NCI-H526 (cell line): ENCODE measurements around the gene HABP2.
A peak's percentile ranks its signal among the peaks of the same experiment; 100 is the strongest.

ENCODE experiments used
- DNase-seq, 2 experiments: peaks; one replicate each; lab custom pipeline; 2025; lab: John Stamatoyannopoulos, UW

The HABP2 gene

DNA sequence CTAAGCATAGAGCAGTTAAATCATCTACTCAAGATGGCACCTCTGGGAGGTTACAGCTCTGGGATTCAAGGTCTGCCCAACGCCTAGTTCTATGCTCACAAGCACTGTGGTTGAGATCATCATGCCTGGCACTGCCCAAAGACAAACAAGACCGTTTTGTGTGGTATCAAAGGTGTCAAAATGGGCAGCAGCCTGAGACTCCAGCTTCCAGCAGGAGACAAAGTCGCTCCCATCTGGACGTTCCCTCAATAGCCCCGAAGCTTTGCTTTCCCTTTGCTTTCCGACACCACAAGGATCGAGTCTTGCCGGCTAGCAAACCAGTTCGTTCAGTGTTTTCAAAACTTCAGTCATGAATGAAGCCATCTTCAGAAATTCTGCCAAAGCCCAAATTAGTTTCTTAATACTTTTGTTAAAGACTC is 5.1 kb downstream of the HABP2 start:
- no peak for DNase-seq

GRCh38 chr10:113560071-113560470 is 7.2 kb downstream of the HABP2 start:
- DNase-seq, result no peak

GRCh38 chr10:113561214-113561613 is 8.4 kb downstream of the HABP2 start:
- no peak for DNase-seq

GRCh38 chr10:113562069-113562468 is 9.2 kb downstream of the HABP2 start:
- DNase-seq, result no peak

DNA sequence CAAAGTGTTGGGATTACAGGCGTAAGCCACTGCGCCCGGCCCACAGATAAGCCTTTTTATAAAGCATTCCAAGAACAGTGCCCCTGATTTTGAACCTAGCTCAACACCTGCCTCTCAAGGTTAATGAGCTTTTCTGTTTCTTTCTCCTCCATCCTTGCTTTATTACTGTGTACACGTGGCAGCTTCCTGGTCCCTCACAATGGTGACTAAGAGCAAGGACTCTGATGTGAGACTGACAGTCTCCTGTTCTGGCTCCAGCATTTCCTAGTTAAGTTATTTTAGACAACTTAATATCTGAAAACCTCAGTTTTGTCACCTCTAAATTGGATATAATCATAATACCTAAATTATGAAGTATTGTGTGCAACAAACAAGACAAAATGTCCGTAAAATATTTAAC is 9.9 kb downstream of the HABP2 start:
- no peak for DNase-seq

- DNase-seq, result peak; percentile 20 to 77
Measured at GRCh38 chr10:113563306-113564088, 10.6 kb downstream of the HABP2 start.

- DNase-seq, result no peak
Measured at GRCh38 chr10:113565364-113565763, 12.5 kb downstream of the HABP2 start.

DNA sequence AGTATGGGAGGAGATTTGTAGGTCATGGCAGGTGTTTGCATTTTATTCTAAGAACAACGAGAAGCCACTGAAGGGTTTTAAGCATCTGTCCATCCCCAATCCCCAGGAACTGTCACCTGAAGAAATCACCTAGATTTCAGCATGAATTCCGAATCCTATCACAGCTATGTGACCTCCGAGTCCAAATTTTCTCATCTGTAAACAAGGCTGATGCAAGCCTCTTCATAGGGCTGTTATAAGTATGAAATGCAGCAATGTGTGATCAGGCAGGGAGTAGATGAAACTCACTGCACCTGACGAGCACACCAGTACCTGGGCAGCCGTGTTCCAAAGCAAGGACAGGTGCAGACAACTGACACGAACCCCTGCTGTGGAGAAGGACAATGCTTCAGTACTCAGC is 14.0 kb downstream of the HABP2 start:
- DNase-seq, result no peak

- DNase-seq, result no peak
Measured at GRCh38 chr10:113569576-113569975, 16.7 kb downstream of the HABP2 start.

GRCh38 chr10:113572520-113573290 is 19.9 kb downstream of the HABP2 start:
- no peak for DNase-seq

- DNase-seq, result no peak
Measured at GRCh38 chr10:113573368-113573767, 20.5 kb downstream of the HABP2 start.

DNA sequence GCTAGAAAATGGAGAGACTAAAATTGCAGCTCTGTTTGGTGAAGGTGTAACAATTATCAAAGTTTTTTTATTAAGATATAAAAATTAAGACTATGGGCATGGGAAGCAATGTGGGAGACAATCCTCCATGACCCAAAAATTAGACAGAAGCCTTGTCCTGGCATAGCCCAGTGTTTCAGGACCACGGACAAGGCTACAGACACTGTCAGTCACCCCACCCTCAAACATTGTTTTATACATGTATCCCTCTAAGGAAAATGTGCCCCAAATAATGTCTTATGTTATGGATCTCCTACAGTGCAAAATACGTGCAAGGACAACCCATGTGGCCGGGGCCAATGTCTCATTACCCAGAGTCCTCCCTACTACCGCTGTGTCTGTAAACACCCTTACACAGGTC is 24.0 kb downstream of the HABP2 start:
- DNase-seq, result no peak

DNA sequence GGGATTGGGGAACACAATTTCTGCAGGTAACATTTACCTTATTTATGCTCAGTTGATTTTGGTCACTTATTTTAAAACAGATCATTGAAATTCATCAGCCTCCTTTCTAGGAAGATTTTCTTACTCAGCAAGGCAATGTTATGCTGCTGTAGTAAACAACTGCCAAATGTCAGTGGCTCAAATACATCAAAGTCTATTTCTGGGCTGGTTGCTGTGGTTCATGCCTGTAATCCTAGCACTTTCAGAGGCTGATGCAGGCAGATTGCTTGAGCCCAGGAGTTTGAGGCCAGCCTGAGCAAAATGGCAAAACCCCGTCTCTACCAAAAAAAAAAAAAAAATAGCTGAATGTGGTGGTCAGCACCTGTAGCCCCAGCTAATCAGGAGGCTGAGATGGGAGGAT is 25.9 kb downstream of the HABP2 start:
- no peak for DNase-seq

DNA sequence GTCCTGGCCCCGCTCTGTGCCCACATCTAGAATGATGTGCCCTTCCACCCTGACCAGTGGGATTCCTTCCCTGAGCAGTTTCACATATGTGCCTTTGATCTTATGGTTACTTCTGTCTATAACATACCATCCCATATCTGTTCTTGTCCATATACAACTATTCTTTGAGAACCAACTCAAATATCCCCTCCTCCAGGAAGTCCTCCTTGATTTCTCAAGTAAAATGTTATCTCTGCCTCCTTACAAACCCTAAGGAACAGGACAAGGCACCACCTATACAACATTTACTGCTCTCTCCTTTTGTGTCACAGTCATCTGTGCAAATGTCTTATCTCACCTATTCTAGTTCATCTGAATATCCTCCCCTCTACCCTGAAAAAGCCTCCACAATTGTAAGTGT is 28.2 kb downstream of the HABP2 start:
- no peak for DNase-seq

DNA sequence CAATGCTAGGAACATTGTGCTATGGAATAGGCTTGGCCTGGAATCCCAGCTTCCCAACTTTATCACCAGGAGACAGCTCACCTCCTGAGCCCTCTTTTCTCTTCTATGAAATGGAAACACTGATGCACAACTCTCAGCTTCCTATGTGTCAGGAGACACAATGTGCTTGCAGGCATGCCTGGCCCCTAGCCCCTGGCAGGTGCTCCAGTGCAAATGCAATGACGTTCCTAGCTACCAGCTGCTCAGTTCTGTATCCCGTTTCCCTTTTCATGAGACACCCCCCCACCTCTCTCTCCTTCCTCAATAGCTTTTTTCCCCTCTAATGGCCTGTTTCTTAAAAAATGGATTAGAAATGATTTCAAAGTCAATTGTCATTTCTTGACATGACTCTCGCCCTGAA is 30.7 kb downstream of the HABP2 start:
- no peak for DNase-seq

- no peak for DNase-seq
Measured at GRCh38 chr10:113585949-113586348, 33.1 kb downstream of the HABP2 start.

- DNase-seq, result no peak
Measured at GRCh38 chr10:113589201-113589770, 36.4 kb downstream of the HABP2 start.

DNA sequence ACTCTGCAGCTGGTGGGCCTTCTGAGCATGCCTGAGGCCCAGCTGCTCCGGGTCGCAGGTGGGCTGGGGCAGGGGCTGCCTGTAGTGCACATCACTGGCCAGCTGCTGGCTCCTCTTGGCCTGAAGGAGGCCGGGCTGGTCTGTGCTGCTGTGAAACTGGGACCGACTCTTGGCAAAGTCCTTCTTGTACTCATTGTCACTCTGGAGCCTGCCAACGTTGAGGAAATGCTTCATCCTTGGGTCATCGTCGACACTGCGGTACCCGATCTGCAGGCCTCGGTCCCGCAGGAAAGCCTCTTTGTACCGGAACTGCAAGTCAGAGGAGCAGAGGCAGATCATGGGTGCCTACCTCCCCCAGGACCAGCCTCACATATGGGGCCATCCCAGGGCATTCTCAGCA is 37.7 kb downstream of the HABP2 start:
- no peak for DNase-seq

DNA sequence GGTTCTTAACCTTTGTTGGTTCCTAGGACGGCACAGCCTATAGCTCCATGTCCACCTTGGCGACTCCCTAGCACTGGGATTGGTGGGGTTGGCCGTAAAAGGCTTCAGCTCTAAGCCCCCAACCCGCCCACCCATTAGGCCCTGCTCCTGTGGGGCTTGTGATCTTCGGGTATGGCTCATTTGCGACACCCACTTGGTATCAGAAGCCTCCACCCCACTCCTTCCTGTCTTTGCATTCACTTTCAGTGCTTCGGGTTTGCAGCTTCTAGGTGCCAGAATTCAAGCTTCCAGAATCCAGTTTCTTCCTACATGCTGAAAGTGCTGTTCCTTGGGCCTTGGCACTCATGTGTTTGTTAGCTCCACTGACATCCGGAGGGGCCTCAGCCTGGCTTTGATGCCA is 39.5 kb downstream of the HABP2 start:
- DNase-seq, result no peak

GRCh38 chr10:113594652-113595051 is 41.8 kb downstream of the HABP2 start:
- DNase-seq, result no peak

DNA sequence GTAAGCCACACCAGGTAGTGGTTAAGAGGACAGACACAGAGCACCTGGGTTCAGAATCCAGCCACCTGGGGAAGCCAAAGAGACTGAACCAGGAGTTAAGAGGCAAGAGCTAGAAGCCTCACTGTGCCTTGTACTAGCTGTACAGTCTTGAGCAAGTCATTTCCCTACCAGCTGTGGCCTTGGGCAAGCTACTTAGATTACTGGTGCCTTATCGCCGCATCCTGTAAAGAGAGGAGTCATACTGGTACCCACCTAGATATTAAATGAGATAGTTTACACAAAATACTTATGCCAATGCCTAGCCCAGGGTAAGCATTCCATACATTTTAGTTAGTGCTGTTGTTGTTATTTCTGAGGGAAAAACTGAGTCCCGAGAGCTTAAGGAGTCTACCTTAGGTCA is 47.7 kb downstream of the HABP2 start:
- no peak for DNase-seq

GRCh38 chr10:113603057-113603777 is 50.4 kb downstream of the HABP2 start:
- DNase-seq, result no peak

DNA sequence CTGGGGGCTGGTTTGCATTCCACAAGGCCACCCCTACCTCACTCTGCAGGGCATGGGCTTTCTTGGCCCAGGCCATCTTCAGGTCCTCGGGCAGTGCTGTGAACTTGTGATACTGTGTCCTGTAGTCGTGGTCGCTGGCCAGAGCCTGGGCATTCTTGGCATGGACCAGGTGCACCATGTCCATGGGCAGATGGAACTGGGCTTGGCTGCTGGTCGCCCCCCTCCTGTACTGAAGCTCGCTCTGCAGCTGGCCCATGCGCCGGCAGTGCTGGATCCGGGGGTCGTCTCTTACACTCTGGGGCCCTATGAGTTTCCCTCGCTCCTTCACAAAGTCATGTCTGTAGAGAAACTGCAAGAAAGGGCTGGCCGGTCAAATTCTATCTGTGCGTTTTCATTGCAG is 51.7 kb downstream of the HABP2 start:
- no peak for DNase-seq
